ENCODE results near the gene PRKAB1.

PRKAB1 gene

GRCh38 chr12:119664642-119665041 is 3.3 kb upstream of the PRKAB1 start:
- no peak for DNase-seq

GRCh38 chr12:119665164-119665929 is 2.6 kb upstream of the PRKAB1 start:
- DNase-seq = no peak

- DNase-seq = no peak
These were observed 1.6 kb upstream of the PRKAB1 start for GRCh38 chr12:119666226-119666795.

- DNase-seq = no peak
These were observed 895 bp upstream of the PRKAB1 start for GRCh38 chr12:119666900-119667576.

GRCh38 chr12:119668324-119668841 is 450 bp downstream of the PRKAB1 start:
- DNase-seq = no peak

GRCh38 chr12:119669744-119670472 is 2.0 kb downstream of the PRKAB1 start:
- no peak for DNase-seq

- no peak for DNase-seq
These were observed 3.1 kb downstream of the PRKAB1 start for GRCh38 chr12:119671070-119671469.

- DNase-seq = no peak
These were observed 4.3 kb downstream of the PRKAB1 start for GRCh38 chr12:119672194-119672593.

GRCh38 chr12:119673634-119674033 is 5.7 kb downstream of the PRKAB1 start:
- no peak for DNase-seq

- DNase-seq = no peak
These were observed 6.6 kb downstream of the PRKAB1 start for GRCh38 chr12:119674560-119674959.

GRCh38 chr12:119676022-119676421 is 8.1 kb downstream of the PRKAB1 start:
- no peak for DNase-seq

- no peak for DNase-seq
These were observed 8.6 kb downstream of the PRKAB1 start for GRCh38 chr12:119676573-119676972.

- no peak for DNase-seq
These were observed 10.5 kb downstream of the PRKAB1 start for GRCh38 chr12:119678459-119678858.

GRCh38 chr12:119679081-119679480 is 11.1 kb downstream of the PRKAB1 start:
- no peak for DNase-seq

GRCh38 chr12:119679490-119679889 is 11.6 kb downstream of the PRKAB1 start:
- no peak for DNase-seq

GRCh38 chr12:119681111-119681510 is 13.2 kb downstream of the PRKAB1 start:
- DNase-seq = no peak

- DNase-seq = no peak
These were observed 14.1 kb downstream of the PRKAB1 start for GRCh38 chr12:119681728-119682638.

GRCh38 chr12:119682639-119683252 is 14.8 kb downstream of the PRKAB1 start:
- DNase-seq = no peak

GRCh38 chr12:119683413-119683812 is 15.5 kb downstream of the PRKAB1 start:
- no peak for DNase-seq

- no peak for DNase-seq
These were observed 15.9 kb downstream of the PRKAB1 start for GRCh38 chr12:119683816-119684215.

GRCh38 chr12:119684711-119685369 is 16.9 kb downstream of the PRKAB1 start:
- no peak for DNase-seq
